Esophagus squamous epithelium (tissue), 5 donors: ENCODE results near the gene UNC5CL. TPM values are rescaled to one million over a fixed set of nuclear protein-coding genes. Genes with fewer than 3 reads are reported as not detected.

Experiments
- DNase-seq: peaks from one replicate; lab custom pipeline; 2025; lab: John Stamatoyannopoulos, UW
- H3K27ac ChIP-seq, 4 donors: fragments of 200-600 bp; sonication (generic); one replicate each; pipeline ENCODE4 v1.5.1; 2016 to 2019; ENCODE audit warnings: mild to moderate bottlenecking in 1 of 4
- H3K27me3 ChIP-seq, 4 donors: fragments of 200-600 bp; sonication (generic); 1 replicate in 3 of 4; 2 replicates in 1 of 4; pipeline versions ENCODE4 v1.5.1 to v1.6.0; 2017 to 2021; ENCODE audit warnings: antibody characterized with exemption in 1 of 4
- H3K36me3 ChIP-seq, 3 donors: fragments of 200-600 bp; sonication (generic); one replicate each; pipeline ENCODE4 v1.5.1; 2016 to 2019
- H3K4me1 ChIP-seq, 3 donors: fragments of 200-600 bp; sonication (generic); one replicate each; pipeline ENCODE4 v1.5.1; 2017 to 2019
- H3K4me3 ChIP-seq, 4 donors: fragments of 200-600 bp; sonication (generic); 1 replicate in 3 of 4; 2 replicates in 1 of 4; pipeline ENCODE4 v1.5.1; 2016 to 2019; ENCODE audit warnings: mild to moderate bottlenecking in 2 of 4, moderate library complexity in 1 of 4
- H3K9me3 ChIP-seq, 3 donors: fragments of 200-600 bp; sonication (generic); one replicate each; pipeline ENCODE4 v1.5.1; 2016 to 2019
- CTCF ChIP-seq, 6 experiments: fragments of 450-650 bp in 4 of 6; fragments of 200-600 bp in 2 of 6; sonication (generic) in 2 of 6; IDR thresholded peaks; one replicate each; pipeline ENCODE4 v1.5.1; 2016 to 2019; ENCODE audit warnings: antibody characterized with exemption in 6 of 6, mild to moderate bottlenecking in 4 of 6, moderate library complexity in 4 of 6
- POLR2A ChIP-seq, 4 donors: fragments of 450-650 bp; IDR thresholded peaks; one replicate each; pipeline ENCODE4 v1.6.1; 2017; ENCODE audit warnings: antibody characterized with exemption in 4 of 4, mild to moderate bottlenecking in 4 of 4, moderate library complexity in 3 of 4
- WGBS, 2 donors: methylation state at CpG; one replicate each; pipeline ENCODE4 v1.1.5; 2018; 5-methylcytosine and 5-hydroxymethylcytosine counted together
- intact Hi-C: fragments of 100-400 bp; cut with DNase I; formaldehyde crosslinking; loops from one replicate; pipeline ENCODE4 v1.15.0; 2022
- total RNA-seq, 4 donors: library from RNA; depleted of rRNA; stranded (reverse); fragments of >200 nt; gene quantifications; one replicate each; pipeline ENCODE4 v1.1.0, GENCODE V29; 2016
- donor health status: DM: yes; HTN: yes; CAD: no.

UNC5CL gene
- total RNA-seq, 4 donors from 2014 or later, result 0.42 to 1.2 (median 0.81) TPM

DNA sequence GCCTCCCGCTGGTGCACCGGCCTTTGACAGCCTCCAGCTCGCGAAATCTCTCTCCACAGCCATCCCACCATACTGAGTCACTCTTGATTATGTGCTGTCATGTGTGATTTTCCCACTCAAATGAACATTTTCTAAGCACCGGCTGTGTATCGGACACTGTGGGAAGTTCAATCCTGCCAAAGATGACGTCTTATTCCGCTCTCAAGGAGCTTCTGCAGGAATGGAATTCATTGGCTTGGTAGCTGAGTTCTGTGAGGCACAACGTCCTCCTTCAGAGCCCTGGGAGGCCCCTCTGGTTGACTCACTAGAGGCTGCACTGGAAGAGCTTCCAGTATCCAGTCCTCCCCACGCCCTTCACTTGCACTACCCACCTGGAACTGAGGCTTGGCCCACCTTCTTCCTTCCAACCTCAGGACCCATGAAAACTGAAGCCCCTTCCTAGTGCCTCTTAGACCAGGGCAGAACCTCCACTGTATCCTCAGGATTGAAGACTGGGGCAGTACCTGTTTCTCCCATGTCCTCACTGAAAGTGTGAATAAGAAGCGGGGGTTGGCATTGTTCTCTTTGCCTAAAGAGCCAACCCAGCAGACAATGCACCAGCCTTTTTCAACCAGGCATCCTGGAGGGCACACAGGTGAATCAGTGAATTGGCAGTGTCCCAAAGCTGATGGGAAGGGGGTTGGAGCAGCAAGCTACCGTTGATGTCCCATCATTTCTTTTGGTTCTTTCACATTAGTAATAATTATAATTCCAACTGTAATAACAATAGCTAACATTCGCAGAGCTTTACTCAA, 1.7 kb downstream of the UNC5CL start:
- Histone ChIP-seq H3K36me3 (no peaks in the 10 kb centered on the region), H3K4me3 (no peak overlapping the region), H3K27ac (peak overlapping the region in 3 of 4 donors; percentile 42 to 64 (median 57)), H3K9me3 (no peaks in the 10 kb centered on the region), H3K27me3 (no peaks in the 10 kb centered on the region), H3K4me1 (peaks cover 4 to 44% (median 5%) of the 10 kb centered on the region in 3 donors)
- no peak for DNase-seq
- intact Hi-C loops, result no loop called here
- TF ChIP-seq POLR2A (IDR thresholded peaks at IDR 0.05) (no peak), CTCF (IDR thresholded peaks at IDR 0.05) (peak in 1 of 6 experiments; percentile 10)
- 39 to 54% methylated on average over 12 to 13 of the region's 13 CpGs for WGBS, 2 donors

GRCh38 chr6:41036601-41037000, 2.4 kb downstream of the UNC5CL start:
- intact Hi-C loops, result no loop called here
- Histone ChIP-seq H3K9me3 (no peaks in the 10 kb centered on the region), H3K4me3 (no peak overlapping the region), H3K27ac (peak overlapping the region in 3 of 4 donors; percentile 42 to 64 (median 57)), H3K27me3 (no peaks in the 10 kb centered on the region), H3K36me3 (no peaks in the 10 kb centered on the region), H3K4me1 (peaks cover 4 to 44% (median 5%) of the 10 kb centered on the region in 3 donors)
- DNase-seq, result no peak
- 32 to 67% methylated on average over 2 of the region's 2 CpGs for WGBS, 2 donors
- TF ChIP-seq CTCF (IDR thresholded peaks at IDR 0.05), result no peak
- TF ChIP-seq POLR2A (IDR thresholded peaks at IDR 0.05), result no peak

GRCh38 chr6:41036186-41036585, 2.8 kb downstream of the UNC5CL start:
- H3K9me3 ChIP-seq, result no peaks in the 10 kb centered on the region
- H3K27me3 ChIP-seq, result no peaks in the 10 kb centered on the region
- no peak for DNase-seq
- intact Hi-C loops, result no loop called here
- no peaks in the 10 kb centered on the region for H3K36me3 ChIP-seq
- H3K27ac ChIP-seq, result peak overlapping the region in 3 of 4 donors; percentile 42 to 64 (median 57)
- H3K4me3 ChIP-seq, result no peak overlapping the region
- peaks cover 4 to 43% (median 5%) of the 10 kb centered on the region in 3 donors for H3K4me1 ChIP-seq
- WGBS, 2 donors, result 32 to 36% methylated on average over 3 of the region's 3 CpGs
- no peak for TF ChIP-seq POLR2A (IDR thresholded peaks at IDR 0.05)
- TF ChIP-seq CTCF (IDR thresholded peaks at IDR 0.05), result no peak

DNA sequence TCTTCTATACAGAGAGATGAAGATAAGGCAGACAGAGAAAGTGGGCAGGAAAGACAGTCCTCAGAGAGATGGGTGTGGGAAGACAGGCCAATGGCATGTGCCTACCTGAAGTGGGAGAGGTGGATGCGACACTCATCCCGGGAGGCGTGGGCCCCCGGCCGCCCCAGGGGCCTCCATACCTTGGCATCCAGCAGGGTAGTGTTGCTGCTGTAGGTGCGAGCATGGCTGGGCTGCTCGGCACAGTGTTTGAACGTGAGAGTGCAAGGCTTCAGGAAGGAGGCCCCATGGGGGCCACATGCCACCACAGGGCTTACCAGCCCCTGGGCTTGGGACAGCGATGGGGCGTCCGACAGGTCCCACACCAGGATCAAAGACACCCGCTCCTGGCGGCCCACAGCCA, 5.2 kb downstream of the UNC5CL start:
- WGBS, 2 donors, result 79% methylated on average over 8 of the region's 13 CpGs
- no peaks in the 10 kb centered on the region for H3K27me3 ChIP-seq
- DNase-seq, result no peak
- no peaks in the 10 kb centered on the region for H3K9me3 ChIP-seq
- no peaks in the 10 kb centered on the region for H3K36me3 ChIP-seq
- intact Hi-C loops, result no loop called here
- H3K4me3 ChIP-seq, result no peak overlapping the region
- TF ChIP-seq POLR2A (IDR thresholded peaks at IDR 0.05) (no peak), CTCF (IDR thresholded peaks at IDR 0.05) (no peak)
- H3K27ac ChIP-seq, result no peak overlapping the region
- H3K4me1 ChIP-seq, result peaks cover 0 to 24% (median 4%) of the 10 kb centered on the region in 3 donors

GRCh38 chr6:41032830-41033229, 6.2 kb downstream of the UNC5CL start:
- WGBS, 2 donors, result 94 to 97% methylated on average over 9 to 12 of the region's 15 CpGs
- intact Hi-C loops, result no loop called here

More at GRCh38 chr6:41032830-41033229, 6.2 kb downstream of the UNC5CL start:
- no peaks in the 10 kb centered on the region for H3K27me3 ChIP-seq
- no peaks in the 10 kb centered on the region for H3K9me3 ChIP-seq
- DNase-seq, result no peak
- peaks cover 6 to 34% (median 12%) of the 10 kb centered on the region in 3 donors for H3K4me1 ChIP-seq
- TF ChIP-seq CTCF (IDR thresholded peaks at IDR 0.05) (no peak), POLR2A (IDR thresholded peaks at IDR 0.05) (no peak)
- H3K27ac ChIP-seq, result no peak overlapping the region
- no peak overlapping the region for H3K4me3 ChIP-seq
- H3K36me3 ChIP-seq, result no peaks in the 10 kb centered on the region
